Measurements from ENCODE around the gene PCNX3. TPM values are rescaled to one million over a fixed set of nuclear protein-coding genes. Genes with fewer than 3 reads are reported as not detected.

PCNX3 gene
- total and polyA plus RNA-seq, 2 of the 13 experiments (the other 11 are each of a cell fraction or from before 2014, with no cell fraction given) = 16.2 to 23.0 TPM

GRCh38 chr11:65651589-65652510 lies 36.3 kb downstream of the PCNX3 start (continued):
- TF ChIP-seq ZSCAN12 (CRISPR knock-in tag; IDR thresholded peaks at IDR 0.05) (0 out of 2 replicates have a peak, but pooled peaks have one; percentile 34), RARA (CRISPR knock-in tag; IDR thresholded peaks at IDR 0.05) (no peak), ZNF556 (CRISPR knock-in tag; IDR thresholded peaks at IDR 0.05; ENCODE audit: borderline replicate concordance) (0 out of 2 replicates have a peak, but pooled peaks have one; percentile 20), GPN1 (CRISPR knock-in tag; IDR thresholded peaks at IDR 0.05; ENCODE audit: borderline replicate concordance) (no peak), ZNF264 (CRISPR knock-in tag; IDR thresholded peaks at IDR 0.05) (0 out of 2 replicates have a peak, but pooled peaks have one; percentile 35), ZIK1 (CRISPR knock-in tag; IDR thresholded peaks at IDR 0.05; ENCODE audit: borderline replicate concordance, low read depth) (0 out of 2 replicates have a peak, but pooled peaks have one; percentile 13), GRHL1 (CRISPR knock-in tag; conservative IDR thresholded peaks at IDR 0.05) (no peak), CEBPG (CRISPR knock-in tag; IDR thresholded peaks at IDR 0.05) (no peak), ZBTB40 (IDR thresholded peaks at IDR 0.05) (no peak), ZBTB40 (CRISPR knock-in tag; IDR thresholded peaks at IDR 0.05) (peak; percentile 4; the same call in 1 of the 2 replicates), ZNF256 (CRISPR knock-in tag; conservative IDR thresholded peaks at IDR 0.05) (no peak), ARID4A (CRISPR knock-in tag; IDR thresholded peaks at IDR 0.05; ENCODE audit: borderline replicate concordance) (no peak), ZFP82 (CRISPR knock-in tag; IDR thresholded peaks at IDR 0.05; ENCODE audit: borderline replicate concordance) (peak; percentile 70; the same call in 1 of the 2 replicates)
